K562 (cell line): ENCODE results near the gene NISCH. TPM values are rescaled to one million over a fixed set of nuclear protein-coding genes. Genes with fewer than 3 reads are reported as not detected.

Source experiments
- ARNT ChIP-seq, 2 experiments: fragments of 450-650 bp; IDR thresholded peaks; 2 replicates each; pipeline ENCODE4 v1.6.1; 2016; ENCODE audit warnings: mild to moderate bottlenecking in 1 of 2
- CBFA2T3 ChIP-seq: fragments of 450-650 bp; IDR thresholded peaks from 2 replicates; pipeline ENCODE4 v1.6.1; 2017
- CCNT2 ChIP-seq: IDR thresholded peaks from 2 replicates; pipeline ENCODE4 v1.6.1; 2011; ENCODE audit warnings: borderline replicate concordance, low read depth, mild to moderate bottlenecking, moderate library complexity, mixed read lengths, low read length; ENCODE audit not compliant: insufficient read length; ENCODE audit errors: extremely low read depth
- CHD4 ChIP-seq: fragments of 200-600 bp; sonication (generic); IDR thresholded peaks from 3 replicates; pipeline ENCODE4 v1.6.1; 2012; ENCODE audit warnings: low read depth, mild to moderate bottlenecking, mixed read lengths, low read length, inconsistent platforms; ENCODE audit not compliant: insufficient read depth, insufficient replicate concordance, poor library complexity, severe bottlenecking
- CTCFL ChIP-seq: IDR thresholded peaks from 2 replicates; pipeline ENCODE4 v1.6.1; 2011; ENCODE audit warnings: borderline replicate concordance, low read depth, mild to moderate bottlenecking, moderate library complexity, low read length; ENCODE audit not compliant: insufficient read depth, poor library complexity, severe bottlenecking
- DACH1 ChIP-seq: fragments of 450-650 bp; IDR thresholded peaks from 2 replicates; pipeline ENCODE4 v1.6.1; 2018; ENCODE audit not compliant: partially characterized antibody
- EP400 ChIP-seq: fragments of 450-650 bp; IDR thresholded peaks from 2 replicates; pipeline ENCODE4 v1.6.1; 2017; ENCODE audit warnings: antibody characterized with exemption, mild to moderate bottlenecking, moderate library complexity
- GABPB1 ChIP-seq: sonication (generic); formaldehyde crosslinking; IDR thresholded peaks from 2 replicates; pipeline ENCODE4 v1.8.0; 2022; ENCODE audit warnings: mild to moderate bottlenecking, missing genetic modification reagents
- GABPB2 ChIP-seq: fragments of 250-450 bp; sonication (Bioruptor Pico); conservative IDR thresholded peaks from 2 replicates; pipeline ENCODE4 v1.5.1; 2021; ENCODE audit warnings: mild to moderate bottlenecking
- JUNB ChIP-seq: fragments of 450-650 bp; formaldehyde crosslinking; conservative IDR thresholded peaks from 2 replicates; pipeline ENCODE4 v1.4.0; 2020; ENCODE audit warnings: mild to moderate bottlenecking
- KAT7 ChIP-seq: sonication (generic); formaldehyde crosslinking; IDR thresholded peaks from 2 replicates; pipeline ENCODE4 v1.8.0; 2022; ENCODE audit warnings: missing genetic modification reagents, mild to moderate bottlenecking, borderline replicate concordance
- NFXL1 ChIP-seq: fragments of 450-650 bp; formaldehyde crosslinking; IDR thresholded peaks from 2 replicates; pipeline ENCODE4 v1.4.0; 2021; ENCODE audit warnings: mild to moderate bottlenecking
- NONO ChIP-seq, 2 experiments: fragments of 200-400 bp in 1 of 2; fragments of 450-650 bp in 1 of 2; formaldehyde crosslinking in 1 of 2; IDR thresholded peaks; 2 replicates each; pipeline ENCODE4 v1.6.1; 2017; ENCODE audit warnings: low read depth in 2 of 2, mild to moderate bottlenecking in 2 of 2, moderate library complexity in 2 of 2, low read length in 1 of 2
- PPARD ChIP-seq: fragments of 250-450 bp; sonication (Bioruptor Pico); IDR thresholded peaks from 2 replicates; pipeline ENCODE4 v1.8.0; 2022; ENCODE audit warnings: inconsistent platforms, mild to moderate bottlenecking, moderate library complexity
- RB1 ChIP-seq: fragments of 450-650 bp; IDR thresholded peaks from 2 replicates; pipeline ENCODE4 v1.6.1; 2017; ENCODE audit warnings: low read depth, mild to moderate bottlenecking
- STAG1 ChIP-seq: sonication (generic); formaldehyde crosslinking; IDR thresholded peaks from 2 replicates; pipeline ENCODE4 v1.5.0; 2020; ENCODE audit warnings: missing genetic modification reagents, borderline replicate concordance
- TGIF2 ChIP-seq: sonication (generic); formaldehyde crosslinking; IDR thresholded peaks from 2 replicates; pipeline ENCODE4 v1.8.1; 2022; ENCODE audit warnings: mild to moderate bottlenecking, missing genetic modification reagents, moderate library complexity
- USF2 ChIP-seq: sonication (generic); formaldehyde crosslinking; IDR thresholded peaks from 2 replicates; pipeline ENCODE4 v1.5.0; 2020; ENCODE audit warnings: missing genetic modification reagents
- ZBTB2 ChIP-seq: fragments of 450-650 bp; IDR thresholded peaks from 2 replicates; pipeline ENCODE4 v1.6.1; 2016; ENCODE audit warnings: antibody characterized with exemption
- ZFPM2 ChIP-seq: fragments of 250-450 bp; sonication (Bioruptor Pico); IDR thresholded peaks from 2 replicates; pipeline ENCODE4 v1.5.1; 2022; ENCODE audit warnings: mild to moderate bottlenecking
- ZNF165 ChIP-seq: fragments of 250-450 bp; sonication (Bioruptor Pico); IDR thresholded peaks from 2 replicates; pipeline ENCODE4 v1.4.0; 2020; ENCODE audit warnings: borderline replicate concordance
- ZNF174 ChIP-seq: fragments of 250-450 bp; sonication (Bioruptor Pico); IDR thresholded peaks from 2 replicates; pipeline ENCODE4 v1.4.0; 2020; ENCODE audit warnings: mild to moderate bottlenecking
- ZNF184 ChIP-seq: sonication (generic); formaldehyde crosslinking; IDR thresholded peaks from 2 replicates; pipeline ENCODE4 v1.5.0; 2020; ENCODE audit warnings: missing genetic modification reagents
- ZNF282 ChIP-seq: sonication (generic); formaldehyde crosslinking; IDR thresholded peaks from 2 replicates; pipeline ENCODE4 v1.8.1; 2023; ENCODE audit warnings: missing genetic modification reagents
- ZNF347 ChIP-seq: fragments of 450-650 bp; formaldehyde crosslinking; IDR thresholded peaks from 2 replicates; pipeline ENCODE4 v1.4.0; 2020; ENCODE audit warnings: low read depth, mild to moderate bottlenecking, moderate library complexity
- ZNF431 ChIP-seq: sonication (generic); formaldehyde crosslinking; IDR thresholded peaks from 2 replicates; pipeline ENCODE4 v1.8.0; 2022; ENCODE audit warnings: mild to moderate bottlenecking, missing genetic modification reagents
- polyA plus RNA-seq, 8 experiments: library from polyadenylated mRNA; depleted of rRNA in 4 of 8; stranded (reverse) in 5 of 8; unstranded in 3 of 8; fragments of >200 nt; fragmentation: Nextera tagmentation in 2 of 8; fragmentation: Illumina TruSeq in 1 of 8; extraction: Ambion mirVana in 2 of 8; extraction: Trizol in 1 of 8; gene quantifications; 2 replicates each; pipeline versions ENCODE4 v1.2.1 to v1.2.3, GENCODE V29; 2011 to 2014; ENCODE audit warnings: inconsistent platforms in 1 of 8, missing spikeins in 1 of 8
- total RNA-seq, 7 experiments: library from RNA; depleted of rRNA in 6 of 7; stranded (reverse); fragments of >200 nt in 6 of 7; fragmentation: Illumina TruSeq in 2 of 7; extraction: Trizol in 2 of 7; gene quantifications; 2 replicates each; pipeline versions ENCODE4 v1.2.1 to v1.2.3, GENCODE V29; 2011 to 2021; ENCODE audit warnings: low replicate concordance in 1 of 7

The NISCH gene
- total and polyA plus RNA-seq, 9 of the 15 experiments (the other 6 are each of a cell fraction or from before 2014, with no cell fraction given) = 0.44 to 43.5 (median 23.4) TPM

- TF ChIP-seq ZNF282 = no peak
- TF ChIP-seq ARNT (IDR thresholded peaks at IDR 0.05) = no peak
- no peak for TF ChIP-seq ZNF431
- no peak for TF ChIP-seq GABPB2 (CRISPR knock-in tag)
- no peak for TF ChIP-seq CTCFL
- TF ChIP-seq EP400 = peak; percentile 75
- no peak for TF ChIP-seq KAT7
- peak; percentile 39 for TF ChIP-seq DACH1
- peak; percentile 55; the same call in 1 of the 2 replicates for TF ChIP-seq RB1
- no peak for TF ChIP-seq NFXL1 (CRISPR knock-in tag)
- TF ChIP-seq STAG1 (CRISPR knock-in tag) = no peak
- TF ChIP-seq TGIF2 (CRISPR knock-in tag) = no peak
- TF ChIP-seq CCNT2 = peak; percentile 29
- no peak for TF ChIP-seq JUNB (CRISPR knock-in tag)
- no peak for TF ChIP-seq GABPB1 (CRISPR knock-in tag)
- no peak for TF ChIP-seq ZBTB2
- TF ChIP-seq CBFA2T3 = no peak
- TF ChIP-seq PPARD (CRISPR knock-in tag) = no peak
- TF ChIP-seq CHD4 = no peak
- TF ChIP-seq USF2 (CRISPR knock-in tag) = peak; percentile 81
- TF ChIP-seq ZNF184 = no peak
- TF ChIP-seq NONO (IDR thresholded peaks at IDR 0.05; ENCODE audit: low read depth in 2 of 2, low read length in 1 of 2) = no peak; a peak in 2 of 4 replicates
- TF ChIP-seq ZFPM2 = no peak
- TF ChIP-seq ZNF165 (CRISPR knock-in tag) = no peak
- no peak for TF ChIP-seq ZNF347 (CRISPR knock-in tag)
- no peak for TF ChIP-seq ZNF174 (CRISPR knock-in tag)
These were observed at the start of gene NISCH (continued) for GRCh38 chr3:52455283-52456168.
